Activated naive CD8-positive, alpha-beta T cell treated with anti-CD3 and anti-CD28 coated beads, Interleukin-2, amount 50 U/mL, for 24 hours (primary cell): ENCODE measurements around the gene CACNA1B.

Experiments used
- ATAC-seq: fragments of 150-1000 bp; cut with Tn5 transposase; one replicate; pipeline ENCODE4 v1.10.0; 2021
- DNase-seq: peaks from one replicate; pipeline ENCODE4 v3.0.0; 2021
- H3K27ac Mint-ChIP-seq: one replicate; pipeline ENCODE4 v1.8.0; 2021; ENCODE audit warnings: mild to moderate bottlenecking, mixed read lengths
- H3K27me3 Mint-ChIP-seq: one replicate; pipeline ENCODE4 v1.8.0; 2021; ENCODE audit warnings: mixed read lengths
- H3K36me3 Mint-ChIP-seq: one replicate; pipeline ENCODE4 v1.8.0; 2021; ENCODE audit warnings: low read depth, mixed read lengths
- H3K4me1 Mint-ChIP-seq: one replicate; pipeline ENCODE4 v1.8.0; 2021; ENCODE audit warnings: mixed read lengths
- H3K4me3 Mint-ChIP-seq: one replicate; pipeline ENCODE4 v1.8.0; 2021; ENCODE audit warnings: mild to moderate bottlenecking, moderate library complexity, mixed read lengths
- H3K9me3 Mint-ChIP-seq: one replicate; pipeline ENCODE4 v1.8.0; 2021; ENCODE audit warnings: mixed read lengths

Gene CACNA1B

GRCh38 chr9:138049779-138050471 is 172.3 kb downstream of the CACNA1B start:
- Mint-ChIP-seq H3K27me3 (peaks cover 10% of the 10 kb centered on the region), H3K4me3 (no peak overlapping the region)
- no peak for ATAC-seq

DNA sequence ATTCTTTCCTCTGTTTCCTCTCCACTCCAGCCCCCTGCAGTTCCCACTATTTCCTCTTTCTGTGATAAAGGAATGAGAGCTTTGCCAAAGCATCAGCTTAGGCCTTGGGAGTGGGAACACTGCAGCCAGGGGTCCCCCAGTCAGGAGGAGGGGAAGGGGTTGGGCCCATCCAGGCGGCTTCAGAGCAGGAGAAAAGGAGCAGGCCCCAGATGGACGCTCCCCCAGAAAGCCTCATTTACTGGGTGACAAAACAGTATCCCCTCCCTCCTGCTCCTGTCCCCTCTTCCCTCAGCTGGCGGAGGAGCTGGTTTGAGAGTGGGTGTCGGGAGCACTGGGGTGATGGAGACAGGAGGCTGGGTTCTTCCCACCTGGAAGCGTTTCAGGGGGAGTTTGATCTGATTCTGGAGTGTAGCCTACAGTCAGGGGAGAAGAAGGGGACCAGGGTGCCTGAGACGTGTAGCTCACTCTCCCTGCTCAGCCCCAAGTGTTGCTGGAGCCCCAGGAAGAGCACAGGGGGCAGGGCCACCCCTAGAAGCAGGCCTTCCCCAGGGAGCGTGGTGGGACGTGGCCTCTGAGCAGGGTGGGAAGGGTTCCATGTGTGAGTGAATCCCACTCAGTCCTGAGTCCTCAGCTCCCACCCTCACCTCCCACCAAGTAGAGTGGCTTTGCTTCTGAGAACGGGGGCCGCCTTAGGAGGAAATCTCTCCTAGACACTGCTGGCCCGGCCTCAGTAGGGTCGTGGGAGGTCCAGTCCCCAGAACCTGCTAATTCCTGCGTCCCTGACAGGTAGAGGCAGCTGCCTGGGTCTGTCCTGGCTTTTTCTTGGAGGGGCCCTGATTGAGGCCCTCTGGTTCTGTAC is 173.1 kb downstream of the CACNA1B start:
- DNase-seq (no peak), ATAC-seq (peak; percentile 25)
- Mint-ChIP-seq H3K4me3 (no peak overlapping the region), H3K36me3 (no peaks in the 10 kb centered on the region), H3K9me3 (no peaks in the 10 kb centered on the region), H3K27ac (no peak overlapping the region), H3K27me3 (peaks cover 5% of the 10 kb centered on the region), H3K4me1 (no peaks in the 10 kb centered on the region)

More at GRCh38 chr9:138049779-138050471, 172.3 kb downstream of the CACNA1B start:
- Mint-ChIP-seq H3K36me3 (no peaks in the 10 kb centered on the region), H3K9me3 (no peaks in the 10 kb centered on the region), H3K4me1 (no peaks in the 10 kb centered on the region), H3K27ac (no peak overlapping the region)
- DNase-seq, result no peak

DNA sequence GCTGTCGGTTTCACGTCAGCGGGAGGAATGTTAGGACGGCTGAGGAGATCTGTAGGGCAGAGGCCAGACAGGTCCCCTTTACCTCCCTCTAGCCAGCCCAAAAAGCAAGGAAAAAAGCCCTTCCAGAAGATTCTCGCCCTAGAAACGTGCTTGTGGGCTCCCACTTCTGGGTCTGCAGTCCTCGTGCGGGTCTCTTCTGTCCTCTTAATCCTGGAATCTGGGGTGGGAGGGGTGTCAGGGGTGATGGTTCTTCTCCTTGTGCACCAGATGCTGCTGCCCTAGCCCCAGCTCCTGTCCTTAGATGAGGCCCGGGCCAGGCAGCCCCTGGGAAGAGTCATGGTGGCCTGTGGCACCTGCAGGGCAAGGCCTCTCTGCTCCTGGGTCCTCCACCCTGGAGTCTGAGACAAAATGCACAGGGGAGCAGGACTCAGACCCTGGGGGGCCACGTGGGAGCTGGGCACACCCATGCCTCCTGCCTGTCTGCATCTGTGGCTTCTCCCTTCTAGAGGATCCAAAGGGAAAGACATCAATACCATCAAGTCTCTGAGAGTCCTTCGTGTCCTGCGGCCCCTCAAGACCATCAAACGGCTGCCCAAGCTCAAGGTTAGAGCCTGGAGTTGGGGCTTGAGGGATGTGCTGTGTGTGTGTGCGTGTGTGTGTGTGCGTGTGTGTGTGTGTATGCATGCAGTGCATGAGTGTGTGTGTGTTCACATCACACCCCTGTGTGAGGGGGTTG is 174.2 kb downstream of the CACNA1B start:
- Mint-ChIP-seq H3K27me3 (peaks cover 5% of the 10 kb centered on the region), H3K4me1 (no peaks in the 10 kb centered on the region), H3K4me3 (no peak overlapping the region), H3K9me3 (no peaks in the 10 kb centered on the region), H3K27ac (no peak overlapping the region), H3K36me3 (no peaks in the 10 kb centered on the region)
- DNase-seq (no peak), ATAC-seq (no peak)

GRCh38 chr9:138052322-138052615 is 174.7 kb downstream of the CACNA1B start:
- no peaks in the 10 kb centered on the region for H3K9me3 Mint-ChIP-seq
- DNase-seq (no peak), ATAC-seq (no peak)
- H3K36me3 Mint-ChIP-seq, result no peaks in the 10 kb centered on the region
- H3K4me1 Mint-ChIP-seq, result no peaks in the 10 kb centered on the region
- no peak overlapping the region for H3K27ac Mint-ChIP-seq
- no peak overlapping the region for H3K4me3 Mint-ChIP-seq
- peaks cover 5% of the 10 kb centered on the region for H3K27me3 Mint-ChIP-seq

GRCh38 chr9:138052635-138053320 is 175.2 kb downstream of the CACNA1B start:
- no peak overlapping the region for H3K27ac Mint-ChIP-seq
- peaks cover 5% of the 10 kb centered on the region for H3K27me3 Mint-ChIP-seq
- DNase-seq, result no peak
- no peak overlapping the region for H3K4me3 Mint-ChIP-seq
- no peaks in the 10 kb centered on the region for H3K9me3 Mint-ChIP-seq
- ATAC-seq, result no peak
- no peaks in the 10 kb centered on the region for H3K36me3 Mint-ChIP-seq
- H3K4me1 Mint-ChIP-seq, result no peaks in the 10 kb centered on the region

GRCh38 chr9:138053321-138053868 is 175.8 kb downstream of the CACNA1B start:
- Mint-ChIP-seq H3K4me3 (no peak overlapping the region), H3K4me1 (no peaks in the 10 kb centered on the region), H3K9me3 (no peaks in the 10 kb centered on the region), H3K27me3 (peaks cover 5% of the 10 kb centered on the region), H3K36me3 (no peaks in the 10 kb centered on the region), H3K27ac (no peak overlapping the region)
- no peak for ATAC-seq
- DNase-seq, result peak; percentile 4

GRCh38 chr9:138053996-138054752 is 176.6 kb downstream of the CACNA1B start:
- H3K27me3 Mint-ChIP-seq, result peaks cover 5% of the 10 kb centered on the region
- no peaks in the 10 kb centered on the region for H3K9me3 Mint-ChIP-seq
- H3K4me3 Mint-ChIP-seq, result no peak overlapping the region
- no peak for ATAC-seq
- no peak overlapping the region for H3K27ac Mint-ChIP-seq
- DNase-seq, result no peak
- no peaks in the 10 kb centered on the region for H3K4me1 Mint-ChIP-seq
- H3K36me3 Mint-ChIP-seq, result no peaks in the 10 kb centered on the region

GRCh38 chr9:138057726-138058125 is 180.1 kb downstream of the CACNA1B start:
- ATAC-seq (no peak), DNase-seq (no peak)
- H3K4me1 Mint-ChIP-seq, result no peaks in the 10 kb centered on the region
- H3K9me3 Mint-ChIP-seq, result no peaks in the 10 kb centered on the region
- H3K4me3 Mint-ChIP-seq, result no peak overlapping the region
- no peaks in the 10 kb centered on the region for H3K36me3 Mint-ChIP-seq
- H3K27me3 Mint-ChIP-seq, result peaks cover 3% of the 10 kb centered on the region
- no peak overlapping the region for H3K27ac Mint-ChIP-seq

- Mint-ChIP-seq H3K27ac (no peak overlapping the region), H3K27me3 (peaks cover 3% of the 10 kb centered on the region), H3K4me1 (no peaks in the 10 kb centered on the region), H3K9me3 (no peaks in the 10 kb centered on the region), H3K4me3 (no peak overlapping the region), H3K36me3 (no peaks in the 10 kb centered on the region)
- no peak for DNase-seq
- ATAC-seq, result no peak
Observed at GRCh38 chr9:138058181-138058580, 180.6 kb downstream of the CACNA1B start.

GRCh38 chr9:138059196-138059595 is 181.6 kb downstream of the CACNA1B start:
- Mint-ChIP-seq H3K36me3 (no peaks in the 10 kb centered on the region), H3K4me1 (no peaks in the 10 kb centered on the region), H3K27me3 (no peaks in the 10 kb centered on the region), H3K9me3 (no peaks in the 10 kb centered on the region), H3K27ac (no peak overlapping the region), H3K4me3 (no peak overlapping the region)
- ATAC-seq (no peak), DNase-seq (no peak)

- peaks cover 2% of the 10 kb centered on the region for H3K27me3 Mint-ChIP-seq
- H3K36me3 Mint-ChIP-seq, result no peaks in the 10 kb centered on the region
- no peak overlapping the region for H3K4me3 Mint-ChIP-seq
- no peaks in the 10 kb centered on the region for H3K9me3 Mint-ChIP-seq
- ATAC-seq (no peak), DNase-seq (no peak)
- no peak overlapping the region for H3K27ac Mint-ChIP-seq
- H3K4me1 Mint-ChIP-seq, result no peaks in the 10 kb centered on the region
Observed at GRCh38 chr9:138060365-138060764, 182.8 kb downstream of the CACNA1B start.

DNA sequence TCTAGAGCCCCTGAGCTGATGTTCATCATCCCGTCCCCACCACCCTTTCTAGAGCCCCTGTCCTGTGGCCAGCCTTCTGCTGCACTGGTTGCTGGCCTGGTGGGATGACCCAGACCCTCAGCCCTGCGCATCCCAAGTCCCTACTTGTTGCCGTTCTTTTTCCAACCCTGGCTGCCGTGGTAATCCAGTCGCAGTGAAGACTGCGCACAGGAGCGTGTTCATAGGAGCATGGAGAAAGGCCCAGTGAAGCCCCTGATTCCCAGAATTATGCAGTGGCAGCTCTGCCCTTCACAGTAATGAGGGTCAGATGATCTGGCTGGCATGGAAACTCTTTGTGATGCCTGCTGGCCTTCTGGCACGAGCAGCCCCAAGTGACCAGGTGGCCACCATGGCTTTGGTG is 183.3 kb downstream of the CACNA1B start:
- H3K4me1 Mint-ChIP-seq, result no peaks in the 10 kb centered on the region
- peaks cover 6% of the 10 kb centered on the region for H3K27me3 Mint-ChIP-seq
- DNase-seq (no peak), ATAC-seq (no peak)
- no peak overlapping the region for H3K27ac Mint-ChIP-seq
- H3K36me3 Mint-ChIP-seq, result no peaks in the 10 kb centered on the region
- H3K4me3 Mint-ChIP-seq, result no peak overlapping the region
- H3K9me3 Mint-ChIP-seq, result no peaks in the 10 kb centered on the region

GRCh38 chr9:138061631-138062030 is 184.0 kb downstream of the CACNA1B start:
- H3K9me3 Mint-ChIP-seq, result no peaks in the 10 kb centered on the region
- H3K36me3 Mint-ChIP-seq, result no peaks in the 10 kb centered on the region
- H3K4me1 Mint-ChIP-seq, result no peaks in the 10 kb centered on the region
- DNase-seq (no peak), ATAC-seq (no peak)
- no peak overlapping the region for H3K4me3 Mint-ChIP-seq
- H3K27me3 Mint-ChIP-seq, result peaks cover 6% of the 10 kb centered on the region
- no peak overlapping the region for H3K27ac Mint-ChIP-seq

DNA sequence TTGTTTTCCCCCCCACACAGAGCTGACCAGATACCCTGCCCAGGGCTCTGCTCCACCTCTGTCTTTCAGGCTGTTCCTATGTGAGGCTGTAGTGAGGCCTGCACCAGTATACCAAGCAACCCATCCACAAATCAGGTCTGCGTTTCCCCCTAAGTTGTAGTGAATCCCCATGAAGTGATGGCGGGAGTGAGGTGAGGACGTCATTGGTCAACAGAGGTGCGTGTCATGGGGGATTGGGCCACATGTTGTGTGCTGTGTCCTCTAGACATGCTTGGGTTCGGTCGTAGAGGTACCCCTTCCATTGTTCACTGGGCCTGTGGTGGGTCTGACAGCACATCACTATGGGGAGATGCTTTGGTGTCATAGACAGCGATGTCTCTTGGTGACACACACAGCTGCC is 184.6 kb downstream of the CACNA1B start:
- Mint-ChIP-seq H3K36me3 (no peaks in the 10 kb centered on the region), H3K4me1 (no peaks in the 10 kb centered on the region), H3K9me3 (no peaks in the 10 kb centered on the region), H3K27me3 (peaks cover 6% of the 10 kb centered on the region), H3K4me3 (no peak overlapping the region), H3K27ac (no peak overlapping the region)
- ATAC-seq (no peak), DNase-seq (no peak)
